Measurements from ENCODE around the gene ITPR2.
"Not testable (repeated sequence)": the region's sequence is repeated elsewhere in the genome, so short reads cannot be mapped to it uniquely, and the experiment has no call there.

The ITPR2 gene

GRCh38 chr12:26651566-26652188 is 181.3 kb downstream of the ITPR2 start:
- peak; percentile 61 for DNase-seq

GRCh38 chr12:26651036-26651435 is 182.0 kb downstream of the ITPR2 start:
- DNase-seq: no peak

DNA sequence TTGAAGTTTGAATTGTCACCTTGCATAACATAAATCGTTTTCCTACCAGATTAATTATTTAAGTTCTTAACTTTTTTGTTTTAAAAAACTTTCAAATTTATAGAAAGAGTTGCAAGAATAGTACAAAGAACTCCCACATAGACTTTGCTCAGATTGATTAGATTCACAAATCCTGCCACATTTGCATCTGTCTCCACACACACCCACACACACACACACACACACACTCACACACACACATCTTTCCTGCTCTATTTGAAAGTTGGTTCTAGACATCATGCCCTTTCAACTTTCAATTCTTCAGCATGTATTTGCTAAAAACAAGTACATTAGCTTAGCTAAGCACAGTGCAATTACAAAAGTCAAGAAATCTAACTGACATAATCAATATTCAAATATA is 184.0 kb downstream of the ITPR2 start:
- no peak for DNase-seq

GRCh38 chr12:26648584-26648983 is 184.4 kb downstream of the ITPR2 start:
- no peak for DNase-seq

- no peak for DNase-seq
Measured at GRCh38 chr12:26648066-26648465, 184.9 kb downstream of the ITPR2 start.

GRCh38 chr12:26647088-26647487 is 185.9 kb downstream of the ITPR2 start:
- DNase-seq: no peak

- DNase-seq: no peak
Measured at GRCh38 chr12:26646571-26646970, 186.4 kb downstream of the ITPR2 start.

DNA sequence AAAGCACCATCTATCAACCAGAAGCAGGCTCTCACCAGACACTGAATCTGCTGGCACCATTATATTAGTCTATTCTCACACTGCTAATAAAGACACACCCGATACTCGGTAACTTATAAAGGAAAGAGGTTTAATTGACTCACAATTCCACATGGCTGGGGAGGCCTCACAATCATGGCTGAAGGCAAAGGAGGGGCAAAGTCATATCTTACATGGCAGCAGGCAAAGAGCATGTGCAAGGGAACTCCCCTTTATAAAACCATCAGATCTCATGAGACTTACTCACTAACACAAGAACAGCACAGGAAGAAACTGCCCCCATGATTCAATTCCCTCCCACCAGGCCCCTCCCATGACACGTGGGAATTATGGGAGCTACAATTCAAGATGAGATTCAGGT is 188.6 kb downstream of the ITPR2 start:
- not testable (repeated sequence) for DNase-seq

DNA sequence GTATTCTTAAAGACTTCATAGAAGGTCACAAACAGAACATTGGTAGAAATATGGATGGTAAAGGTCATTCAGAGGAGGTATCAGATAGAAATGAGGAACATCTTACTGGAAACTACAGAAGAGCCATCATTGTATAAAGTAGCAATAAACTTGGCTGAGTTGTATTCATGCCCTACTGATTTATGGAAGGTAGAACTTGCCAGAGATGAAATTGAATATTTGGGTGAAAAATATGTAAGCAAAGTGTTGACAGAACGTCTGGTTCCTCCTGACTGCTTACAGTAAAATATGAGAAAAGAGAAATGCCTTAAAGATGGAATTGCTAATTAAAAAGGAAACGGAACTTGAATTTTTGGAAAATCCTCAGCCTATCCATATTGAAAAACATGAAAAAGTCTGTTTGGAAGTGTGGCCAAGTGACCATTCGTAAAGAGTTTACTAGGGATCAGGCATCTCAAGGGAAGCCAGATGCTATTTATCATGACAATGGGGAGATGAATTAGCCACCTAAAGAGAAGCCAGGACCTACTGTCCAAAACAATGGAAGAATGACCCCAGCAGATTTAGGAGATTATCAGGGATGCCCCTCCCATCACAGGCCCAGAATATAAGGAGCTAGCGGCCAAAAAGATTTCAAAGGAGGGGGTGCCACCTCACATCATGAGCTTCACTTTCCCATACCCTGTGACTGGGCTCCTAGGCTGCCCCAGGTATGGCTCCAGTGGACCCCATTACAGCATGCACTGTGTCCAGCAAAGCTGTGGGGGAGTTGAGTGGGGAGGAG is 189.3 kb downstream of the ITPR2 start:
- DNase-seq: no peak

DNA sequence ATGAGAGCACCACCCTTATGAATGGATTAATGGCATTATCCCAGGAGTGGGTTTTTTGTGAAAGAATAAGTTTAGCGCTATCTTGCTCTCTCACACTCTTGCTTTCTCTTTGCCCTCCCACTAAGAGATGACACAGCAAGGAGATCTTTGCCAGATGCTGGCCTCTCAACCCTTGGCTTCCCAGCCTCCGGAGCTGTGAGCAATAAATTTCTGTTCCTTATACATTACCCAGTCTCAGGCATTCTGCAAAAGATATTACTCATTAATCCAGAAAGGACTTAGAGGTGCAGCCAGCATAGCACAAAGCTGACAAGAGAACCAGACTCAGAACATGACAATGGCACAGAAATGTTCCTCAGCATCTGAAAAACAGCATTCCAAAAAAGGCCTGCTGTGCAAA is 190.6 kb downstream of the ITPR2 start:
- DNase-seq: no peak

GRCh38 chr12:26636710-26637328 is 196.2 kb downstream of the ITPR2 start:
- DNase-seq: no peak

DNA sequence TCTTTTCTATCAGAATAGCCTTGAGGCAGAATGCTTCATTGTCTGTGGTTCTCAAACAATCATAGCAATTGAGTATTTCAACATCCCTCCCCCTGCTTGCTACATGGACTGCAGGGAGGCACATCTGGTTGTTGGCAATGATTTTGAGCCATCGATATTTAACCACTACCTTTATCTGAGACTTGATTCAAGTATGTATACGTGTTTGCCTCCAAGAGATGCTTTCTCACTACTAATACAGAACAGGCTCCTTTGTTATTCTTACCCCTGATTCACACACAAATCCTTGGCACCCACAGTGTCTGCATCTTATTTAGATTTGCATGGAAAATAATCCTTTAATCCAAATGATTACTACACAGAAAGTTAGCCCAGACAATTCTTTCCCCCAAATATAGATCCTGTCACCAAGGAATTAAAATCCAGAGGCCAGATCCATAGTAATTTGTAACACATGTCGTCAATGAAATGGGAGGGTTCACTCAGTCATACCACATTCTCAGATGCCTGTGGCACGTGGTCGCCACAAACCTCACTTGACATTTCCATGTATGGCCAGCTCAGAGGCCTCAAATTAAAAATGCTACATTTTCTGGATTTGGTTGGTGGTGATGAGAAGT is 199.3 kb downstream of the ITPR2 start:
- no peak for DNase-seq

- DNase-seq: no peak
Measured at GRCh38 chr12:26632756-26633155, 200.2 kb downstream of the ITPR2 start.

DNA sequence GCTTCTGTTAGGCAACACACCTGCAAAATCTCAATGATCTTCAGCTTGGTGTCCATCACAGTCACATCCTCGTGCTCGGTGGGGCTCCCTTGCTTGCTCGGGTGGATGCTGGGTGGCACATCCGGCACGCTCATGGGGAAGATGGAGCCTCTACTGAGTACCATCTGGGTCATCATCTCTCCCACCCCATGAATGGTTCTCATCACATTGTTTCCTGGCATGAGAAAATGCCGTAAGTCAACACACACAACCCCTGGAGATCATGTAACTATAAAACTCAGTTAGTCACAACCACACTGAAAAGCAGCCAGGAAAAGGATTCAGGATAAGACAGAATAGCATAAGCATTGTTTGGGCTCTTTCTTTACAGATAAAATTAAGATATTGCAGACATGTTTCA is 201.1 kb downstream of the ITPR2 start:
- DNase-seq: no peak

DNA sequence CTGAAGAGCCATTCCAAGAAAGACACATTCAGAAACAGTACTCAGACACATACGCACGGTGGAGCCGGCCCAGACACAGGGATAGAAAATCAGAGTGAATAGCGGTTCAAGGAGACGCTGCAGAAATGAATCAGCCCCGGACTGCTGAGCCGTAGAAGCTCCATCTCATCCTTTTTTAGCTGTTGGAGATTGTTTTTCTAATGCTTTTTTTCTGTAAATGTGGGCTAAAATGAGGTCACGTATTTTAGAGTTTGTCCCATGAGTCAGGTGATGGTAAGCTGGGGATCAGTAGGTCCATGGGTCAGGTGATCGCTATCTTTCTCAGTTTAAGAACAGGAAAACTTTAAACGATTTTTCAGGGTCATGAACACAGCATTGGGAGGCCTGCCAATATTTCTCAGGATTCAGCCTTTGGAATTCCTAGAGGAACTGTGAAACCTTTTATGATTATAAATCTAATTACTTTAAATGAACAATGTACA is 202.4 kb downstream of the ITPR2 start:
- no peak for DNase-seq

- no peak for DNase-seq
Measured at GRCh38 chr12:26629864-26630263, 203.1 kb downstream of the ITPR2 start.

- no peak for DNase-seq
Measured at GRCh38 chr12:26628234-26628633, 204.8 kb downstream of the ITPR2 start.

DNA sequence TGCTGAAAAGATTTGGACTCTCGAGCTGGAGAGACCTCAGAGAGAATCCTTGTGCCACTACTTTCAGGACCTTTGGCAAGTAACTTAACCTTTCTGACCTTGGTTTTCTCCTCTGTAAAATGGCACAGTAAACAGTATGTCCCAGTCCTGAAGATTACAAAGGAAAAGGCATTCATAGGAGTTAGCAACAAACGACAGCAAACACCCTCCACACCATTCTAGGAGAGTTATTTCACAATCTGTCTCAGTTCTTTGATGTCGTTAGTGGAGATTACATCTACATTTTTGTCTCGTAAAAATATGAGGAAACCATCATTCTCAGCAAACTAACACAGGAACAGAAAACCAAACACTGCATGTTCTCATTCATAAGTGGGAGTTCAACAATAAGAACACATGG is 205.7 kb downstream of the ITPR2 start:
- no peak for DNase-seq

GRCh38 chr12:26623136-26623535 is 209.9 kb downstream of the ITPR2 start:
- no peak for DNase-seq

DNA sequence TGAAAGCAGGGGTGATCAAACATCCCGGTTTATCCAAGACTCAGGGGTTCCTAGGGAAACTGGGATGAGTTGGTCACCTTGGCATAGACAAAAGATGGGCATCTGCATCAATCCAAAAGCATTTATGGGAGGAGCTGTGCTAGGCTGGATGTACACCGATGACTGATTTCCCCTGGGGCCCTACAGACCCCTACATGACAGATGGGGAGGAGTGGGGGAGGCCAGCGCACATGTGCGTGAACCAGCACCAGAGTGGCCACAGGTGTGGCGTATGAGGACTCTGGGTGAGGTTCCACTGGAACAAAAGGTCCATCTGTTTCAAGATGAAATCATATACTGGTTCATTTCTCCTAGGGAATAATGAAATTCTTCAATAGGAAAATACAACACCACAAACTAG is 210.4 kb downstream of the ITPR2 start:
- DNase-seq: no peak

DNA sequence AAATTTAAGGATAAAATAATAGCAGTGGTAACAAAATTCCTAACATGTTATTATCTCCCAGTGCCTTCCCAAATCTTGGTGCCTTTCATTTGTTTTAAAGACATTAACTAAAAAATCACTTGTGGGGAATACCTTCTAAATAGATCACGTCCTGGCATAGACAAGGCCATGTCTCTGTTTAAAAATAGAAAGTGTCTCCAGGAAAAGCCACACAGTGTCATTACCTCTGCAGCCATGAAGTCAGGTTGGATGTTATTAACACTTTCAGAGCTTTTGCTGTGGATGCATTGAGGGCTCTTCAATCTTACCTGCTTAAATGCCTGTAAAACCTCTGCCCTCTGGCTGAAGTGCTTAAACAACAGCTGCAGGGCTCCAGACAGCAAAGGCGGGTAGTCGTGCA is 211.1 kb downstream of the ITPR2 start:
- DNase-seq: no peak

- no peak for DNase-seq
Measured at GRCh38 chr12:26620907-26621306, 212.1 kb downstream of the ITPR2 start.

GRCh38 chr12:26617513-26617912 is 215.5 kb downstream of the ITPR2 start:
- DNase-seq: no peak
